ENCODE data around the gene SNTG2. TPM values are rescaled to one million over a fixed set of nuclear protein-coding genes. Genes with fewer than 3 reads are reported as not detected.
A peak's percentile ranks its signal among the peaks of the same experiment; 100 is the strongest.

Gene SNTG2
- total RNA-seq, 1 experiment from 2014 or later, result not detected

DNA sequence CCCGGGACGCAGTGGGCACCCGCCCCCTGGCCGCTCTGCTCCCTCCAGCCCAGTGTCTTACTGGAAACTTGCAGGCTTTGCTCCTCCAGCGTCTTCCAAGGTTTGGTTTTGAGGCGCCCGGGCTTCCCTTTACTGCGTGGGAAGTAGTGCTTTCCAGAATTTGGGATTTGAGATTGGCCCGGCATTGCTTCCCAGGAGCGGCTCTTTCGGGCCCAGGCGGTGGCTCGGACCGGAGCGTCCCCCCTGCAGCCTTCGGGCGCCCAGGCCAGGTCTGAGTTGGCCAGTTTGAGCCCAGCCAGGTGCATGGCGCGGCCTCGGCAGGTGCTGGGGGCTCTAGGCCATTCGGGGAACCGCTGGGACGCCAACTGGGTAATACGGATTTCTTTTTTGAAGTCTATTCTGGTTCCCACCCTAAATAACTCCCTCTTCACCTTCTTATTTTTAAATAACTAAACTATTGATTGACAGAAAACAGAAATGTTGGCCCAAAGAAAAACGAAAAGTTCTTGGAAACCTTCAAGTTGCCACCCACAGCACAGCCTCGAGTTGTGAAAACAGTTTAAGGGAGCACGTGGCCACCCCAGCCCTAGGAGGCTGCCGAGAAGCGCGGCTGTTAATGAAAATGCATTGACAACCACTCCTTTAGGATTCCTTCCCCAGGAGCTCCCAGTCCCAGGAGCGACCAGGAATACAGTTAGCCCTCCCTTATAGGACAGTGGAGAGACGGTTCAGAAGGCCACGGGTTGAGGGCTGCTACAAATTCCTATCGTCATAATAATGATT, 766 bp downstream of the SNTG2 start:
- no peak for DNase-seq (ENCODE audit: low spot score)

DNA sequence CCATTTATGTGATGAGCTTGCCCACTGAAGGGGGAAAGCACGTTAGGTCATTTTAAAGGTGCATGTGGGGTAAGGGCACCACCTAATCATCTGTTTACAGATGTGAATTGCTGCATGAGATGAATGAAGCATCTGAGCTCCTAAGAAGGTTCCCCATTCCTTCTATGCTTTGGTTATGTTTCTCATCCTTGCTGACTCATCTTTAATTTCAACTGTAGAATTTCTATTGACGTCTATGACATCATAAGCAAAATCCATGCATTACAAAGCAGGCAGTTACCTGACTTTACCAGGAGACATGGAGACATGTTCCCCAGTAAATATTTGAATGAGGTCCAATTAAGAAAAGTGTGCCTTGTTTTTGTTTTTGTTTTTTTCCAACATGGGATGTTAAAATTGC, 2.8 kb downstream of the SNTG2 start:
- DNase-seq (ENCODE audit: low spot score), result no peak

DNA sequence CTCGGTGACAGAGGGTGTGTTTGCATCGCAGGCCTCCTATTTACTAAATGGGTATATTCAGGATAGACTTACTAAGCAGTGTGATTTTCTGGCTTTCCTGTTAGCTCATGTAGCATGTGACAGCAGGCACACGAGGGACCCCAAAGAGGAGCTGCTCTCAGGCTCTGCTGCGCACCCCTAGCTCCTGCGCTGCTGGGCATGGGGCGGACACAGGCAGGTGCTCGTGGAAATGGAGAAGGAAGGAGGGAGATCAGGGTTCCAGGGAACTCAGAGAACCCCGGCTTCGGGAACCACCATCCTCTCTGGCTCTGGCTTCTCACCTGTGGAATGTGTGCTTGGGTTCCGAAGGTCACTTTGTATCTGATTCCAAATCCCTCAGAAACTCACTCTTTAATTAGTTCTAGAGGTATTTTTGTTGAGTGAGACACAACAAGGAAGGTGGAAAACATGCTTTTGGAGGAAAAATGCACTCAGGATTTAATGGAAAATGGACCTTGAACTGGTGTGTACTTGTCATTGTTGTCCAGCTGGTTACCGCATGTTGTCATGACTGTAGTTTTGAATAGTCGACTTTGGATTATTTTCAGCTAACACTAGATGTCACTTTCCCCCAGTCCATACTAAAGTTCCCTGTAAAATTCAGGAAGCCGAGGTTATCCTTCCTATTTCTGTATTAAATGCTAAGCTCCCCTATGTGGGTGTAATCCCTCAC, 3.5 kb downstream of the SNTG2 start:
- DNase-seq (ENCODE audit: low spot score), result peak; percentile 15

DNA sequence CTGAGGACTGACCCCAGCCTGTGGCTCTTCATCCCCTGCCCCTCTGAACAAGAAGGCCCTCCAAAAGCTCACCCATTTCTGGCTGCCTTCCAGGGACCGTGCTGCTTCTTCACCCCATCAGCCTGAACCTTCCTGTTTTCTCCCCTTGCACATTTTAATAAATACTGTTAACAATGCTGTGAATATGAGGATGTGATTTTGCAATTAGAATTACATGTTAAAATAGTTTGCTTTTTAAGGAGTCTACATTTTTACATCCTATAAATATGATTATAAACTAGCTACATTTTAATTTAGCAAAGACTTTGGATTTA, 4.0 kb downstream of the SNTG2 start:
- no peak for DNase-seq (ENCODE audit: low spot score)

DNA sequence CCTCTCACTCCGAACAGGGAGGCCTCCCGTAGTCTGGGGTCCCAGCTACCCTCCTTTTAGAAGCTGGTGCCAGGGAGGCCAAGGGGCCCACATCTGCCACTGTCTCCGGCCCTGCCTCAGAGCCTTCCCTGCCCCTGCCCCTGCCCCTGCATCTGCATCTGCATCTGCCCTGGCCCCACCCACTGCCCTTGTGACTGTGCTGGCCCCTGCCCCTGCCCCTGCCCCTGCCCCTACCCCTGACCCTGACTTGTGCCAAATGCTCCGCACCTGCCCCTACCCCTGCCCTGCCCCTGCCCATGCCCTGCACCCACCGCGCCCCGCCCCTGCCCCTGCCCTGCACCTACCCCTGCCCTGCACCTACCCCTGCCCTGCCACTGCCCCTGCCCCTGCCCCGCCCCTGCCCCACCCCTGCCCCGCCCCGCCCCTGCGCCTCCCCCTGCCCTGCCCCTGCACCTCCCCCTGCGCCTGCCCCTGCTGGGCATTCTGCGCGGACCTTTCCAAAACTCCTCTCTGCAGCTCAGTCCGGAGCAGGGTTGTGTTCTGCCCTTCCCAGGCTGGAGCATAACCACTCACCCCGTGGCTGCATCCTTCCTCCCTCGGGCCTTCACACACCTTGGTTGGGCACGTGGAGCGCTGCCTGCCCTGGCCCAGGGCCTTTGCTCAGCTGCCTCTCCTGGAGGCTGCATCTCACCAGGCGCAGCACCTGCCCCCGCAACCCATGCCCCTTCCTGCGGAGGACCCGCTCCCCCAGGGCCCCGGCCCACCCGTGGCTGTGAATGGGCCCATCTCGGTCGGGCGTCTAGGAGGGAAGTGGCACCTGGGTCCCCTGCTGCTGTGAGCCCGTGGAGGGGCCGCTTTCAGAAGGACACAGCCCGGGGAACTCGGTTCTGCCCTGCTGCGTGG, 5.4 kb downstream of the SNTG2 start:
- no peak for DNase-seq (ENCODE audit: low spot score)

DNA sequence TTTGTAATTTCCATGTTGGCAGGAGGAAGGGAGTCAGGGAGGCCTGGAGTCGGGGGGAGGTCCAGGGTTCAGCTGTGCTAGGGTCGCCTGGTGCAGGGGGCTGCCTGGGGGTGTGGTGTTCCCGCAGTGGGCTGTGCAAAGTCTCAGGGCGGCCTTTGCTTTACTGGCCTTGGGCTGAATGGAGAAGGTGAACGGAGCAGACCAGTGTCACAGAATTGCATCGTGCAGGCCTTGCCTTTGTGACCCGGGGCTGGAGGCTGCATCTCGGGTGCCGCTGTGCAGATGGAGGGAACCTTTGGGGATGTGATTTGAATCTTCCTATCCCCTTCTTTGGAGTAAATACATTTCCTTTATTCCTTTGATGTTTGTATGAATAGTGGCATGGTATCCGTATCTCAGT, 8.8 kb downstream of the SNTG2 start:
- no peak for DNase-seq (ENCODE audit: low spot score)

DNA sequence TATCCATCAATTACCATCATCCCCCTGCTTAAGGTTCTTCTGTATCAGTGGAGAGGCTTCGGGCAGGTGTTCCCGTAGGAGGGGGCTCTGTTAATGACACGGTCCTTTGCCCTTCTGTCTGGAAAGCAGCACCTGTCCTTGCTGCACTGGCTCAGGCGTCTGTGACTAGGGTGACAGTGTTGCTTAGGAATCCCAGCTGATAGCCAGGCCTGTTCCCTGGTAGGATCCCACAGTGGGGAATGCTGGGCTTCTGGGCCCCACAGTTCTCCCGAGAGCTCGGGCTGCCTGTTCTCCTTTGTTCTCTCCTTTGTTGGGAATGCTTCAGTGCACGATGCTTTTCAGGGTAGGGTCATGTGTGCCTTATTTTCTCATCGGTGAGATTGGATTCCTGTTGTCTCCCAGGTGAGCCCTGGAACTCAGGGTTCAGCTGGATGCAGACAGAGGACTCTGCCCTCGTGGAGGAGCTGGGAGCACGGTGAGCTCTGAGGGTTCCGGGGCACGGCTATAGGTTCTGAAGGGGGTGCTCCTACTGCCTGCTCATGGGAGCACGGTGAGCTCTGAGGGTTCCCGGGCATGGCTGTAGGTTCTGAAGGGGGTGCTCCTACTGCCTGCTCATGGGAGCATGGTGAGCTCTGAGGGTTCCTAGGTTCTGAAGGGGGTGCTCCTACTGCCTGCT, 9.6 kb downstream of the SNTG2 start:
- no peak for DNase-seq (ENCODE audit: low spot score)

DNA sequence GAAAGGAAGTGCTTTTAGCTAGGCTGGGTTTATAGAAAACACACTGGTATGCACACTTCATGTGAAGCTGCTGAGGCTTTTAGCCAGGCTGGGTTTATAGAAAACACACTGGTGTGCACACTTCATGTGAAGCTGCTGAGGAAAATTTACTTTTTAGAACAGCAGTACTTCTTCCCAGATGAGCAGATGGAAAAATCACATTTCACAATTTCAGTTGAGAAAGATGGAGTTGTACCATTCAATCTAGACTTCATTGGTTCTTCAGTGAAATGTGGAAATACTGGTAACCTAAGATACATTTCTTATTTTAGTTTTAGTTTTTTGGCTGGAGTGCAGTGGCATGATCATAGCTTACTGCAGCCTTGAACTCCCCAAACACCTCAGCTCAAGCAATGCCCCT, 11.1 kb downstream of the SNTG2 start:
- no peak for DNase-seq (ENCODE audit: low spot score)

DNA sequence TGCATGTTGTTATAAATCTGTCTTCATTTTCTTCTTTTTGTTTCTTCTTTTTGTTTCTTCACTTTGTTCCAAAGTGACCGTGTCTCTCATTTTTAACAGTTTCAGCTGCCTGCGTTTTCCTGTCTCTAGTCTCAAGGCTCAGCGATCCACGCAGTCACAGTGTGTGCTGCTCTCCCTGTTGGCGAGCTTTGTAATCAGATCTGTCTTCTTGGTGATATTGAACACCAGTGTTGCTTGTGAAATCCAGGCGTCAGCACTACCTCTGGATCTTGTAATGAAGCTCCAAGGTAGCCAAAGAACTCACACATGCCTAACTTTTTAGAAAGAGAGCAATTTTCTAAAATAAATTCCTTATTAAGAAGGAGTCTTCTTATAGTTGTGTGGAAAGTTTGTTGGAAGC, 13.2 kb downstream of the SNTG2 start:
- DNase-seq (ENCODE audit: low spot score), result no peak

DNA sequence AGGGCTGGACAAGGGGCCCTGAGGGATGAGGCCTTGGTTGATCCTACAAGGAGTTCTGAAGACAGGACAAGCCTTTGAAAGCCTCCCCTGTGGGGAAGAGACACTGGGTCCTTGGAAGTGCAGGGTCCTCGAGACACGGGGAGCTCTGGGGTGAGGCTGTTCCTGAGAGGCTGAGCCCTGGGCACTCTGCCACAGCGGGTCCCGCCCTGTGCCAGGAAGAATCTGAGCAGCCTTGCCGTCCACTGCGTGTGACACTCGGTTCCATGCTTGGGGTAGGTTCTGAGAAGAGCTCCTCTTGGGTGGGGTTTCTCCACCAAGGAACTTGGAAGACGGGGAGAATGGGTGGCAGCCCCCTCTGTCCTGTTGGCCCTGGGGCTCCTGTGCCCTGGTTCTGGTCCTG, 13.9 kb downstream of the SNTG2 start:
- no peak for DNase-seq (ENCODE audit: low spot score)

DNA sequence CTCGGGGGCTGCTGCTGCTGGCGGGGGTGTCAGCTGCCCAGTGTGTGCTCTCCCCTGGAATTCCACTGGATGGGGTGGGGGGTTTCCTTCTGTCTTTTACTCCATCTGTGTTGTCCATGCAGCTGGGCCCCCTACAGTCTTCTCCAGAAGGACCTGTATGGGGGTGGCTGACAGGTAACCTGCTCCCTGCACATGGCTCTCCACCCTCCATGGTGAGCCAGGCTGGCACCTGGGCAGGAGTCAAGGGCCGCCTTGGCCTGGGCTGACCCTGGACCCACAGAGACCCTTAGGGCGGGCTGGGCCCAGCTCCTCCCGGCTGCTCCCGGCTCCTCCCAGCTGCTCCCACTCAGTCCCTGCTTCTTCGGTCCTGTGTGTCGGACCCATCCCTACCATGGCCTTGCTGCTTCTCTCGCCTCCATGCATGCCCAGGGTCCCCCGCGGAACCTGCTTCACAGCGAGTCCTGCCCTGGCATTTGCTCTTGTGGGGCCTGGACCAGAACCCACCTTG, 15.0 kb downstream of the SNTG2 start:
- no peak for DNase-seq (ENCODE audit: low spot score)

DNA sequence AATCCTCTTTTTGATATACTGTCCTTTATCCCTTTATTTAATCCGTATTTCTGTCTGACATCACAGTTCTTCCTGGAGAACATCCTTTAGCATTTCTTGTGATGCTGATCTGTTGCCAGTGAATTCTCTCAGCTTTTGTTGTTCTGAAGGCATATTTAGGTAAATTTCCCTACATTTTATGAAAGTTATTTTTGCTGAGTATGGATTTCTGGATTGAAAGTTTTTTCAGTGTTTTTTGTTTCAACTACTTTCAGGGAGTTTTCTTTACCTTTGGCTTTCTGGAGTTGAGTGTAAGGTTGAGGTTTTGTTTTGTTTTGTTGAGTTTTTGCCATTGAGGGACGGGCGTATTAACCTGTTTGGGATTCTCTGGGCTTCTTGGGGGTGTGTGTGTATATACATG, 22.5 kb downstream of the SNTG2 start:
- DNase-seq (ENCODE audit: low spot score), result no peak

DNA sequence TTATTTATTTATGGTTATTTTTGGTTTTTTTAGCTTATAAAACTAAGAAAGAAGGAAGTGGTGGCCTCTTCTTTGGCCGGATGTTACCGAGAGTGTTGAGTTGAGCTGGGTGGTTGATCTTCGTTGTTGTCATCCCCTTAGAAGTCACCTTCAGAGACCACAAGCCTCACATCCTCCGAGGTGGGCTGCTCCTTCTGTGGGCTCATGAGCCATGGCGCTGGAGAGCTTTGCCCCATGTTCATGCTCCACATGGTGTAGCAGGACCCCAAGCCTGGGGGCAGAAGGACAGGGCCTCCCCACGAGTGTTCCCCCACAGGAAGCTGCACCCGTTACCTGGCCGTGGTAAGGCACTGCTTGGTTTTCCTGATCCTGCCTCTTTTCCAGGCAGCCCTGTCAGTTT, 23.4 kb downstream of the SNTG2 start:
- no peak for DNase-seq (ENCODE audit: low spot score)

DNA sequence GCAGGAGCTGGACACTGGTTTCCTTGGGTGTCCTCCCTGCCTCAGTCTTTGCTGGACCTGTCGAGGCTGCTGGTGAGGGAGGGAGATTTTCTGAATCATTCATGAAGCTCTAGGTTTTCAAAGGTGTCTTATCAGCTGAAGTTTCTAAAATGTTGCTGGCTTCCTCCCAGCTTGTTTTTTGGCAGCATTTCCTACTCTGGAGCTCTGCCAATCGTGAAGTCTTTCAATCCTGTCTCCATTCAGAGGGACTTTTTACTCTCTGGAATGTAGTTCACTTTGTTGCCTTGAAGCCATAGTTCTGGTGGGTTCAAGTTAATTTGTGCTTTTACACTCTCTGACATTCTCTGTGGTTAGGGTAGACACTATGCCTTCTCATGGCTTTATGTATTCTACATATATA, 23.9 kb downstream of the SNTG2 start:
- DNase-seq (ENCODE audit: low spot score), result no peak

DNA sequence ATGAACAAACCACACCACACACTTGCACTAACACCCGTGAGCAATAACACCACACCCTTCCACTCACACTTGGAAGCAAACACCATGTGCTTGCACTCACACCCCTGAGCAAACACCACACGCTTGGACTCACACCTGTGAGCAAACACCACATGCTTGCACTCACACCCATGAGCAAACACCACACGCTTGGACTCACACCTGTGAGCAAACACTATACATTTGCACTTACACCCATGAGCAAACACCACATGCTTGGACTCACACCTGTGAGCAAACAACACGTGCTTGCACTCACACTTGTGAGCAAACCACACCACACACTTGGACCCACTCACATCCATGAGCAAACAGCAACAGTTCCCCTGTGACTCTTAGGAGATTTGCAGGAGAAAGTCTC, 24.4 kb downstream of the SNTG2 start:
- no peak for DNase-seq (ENCODE audit: low spot score)

DNA sequence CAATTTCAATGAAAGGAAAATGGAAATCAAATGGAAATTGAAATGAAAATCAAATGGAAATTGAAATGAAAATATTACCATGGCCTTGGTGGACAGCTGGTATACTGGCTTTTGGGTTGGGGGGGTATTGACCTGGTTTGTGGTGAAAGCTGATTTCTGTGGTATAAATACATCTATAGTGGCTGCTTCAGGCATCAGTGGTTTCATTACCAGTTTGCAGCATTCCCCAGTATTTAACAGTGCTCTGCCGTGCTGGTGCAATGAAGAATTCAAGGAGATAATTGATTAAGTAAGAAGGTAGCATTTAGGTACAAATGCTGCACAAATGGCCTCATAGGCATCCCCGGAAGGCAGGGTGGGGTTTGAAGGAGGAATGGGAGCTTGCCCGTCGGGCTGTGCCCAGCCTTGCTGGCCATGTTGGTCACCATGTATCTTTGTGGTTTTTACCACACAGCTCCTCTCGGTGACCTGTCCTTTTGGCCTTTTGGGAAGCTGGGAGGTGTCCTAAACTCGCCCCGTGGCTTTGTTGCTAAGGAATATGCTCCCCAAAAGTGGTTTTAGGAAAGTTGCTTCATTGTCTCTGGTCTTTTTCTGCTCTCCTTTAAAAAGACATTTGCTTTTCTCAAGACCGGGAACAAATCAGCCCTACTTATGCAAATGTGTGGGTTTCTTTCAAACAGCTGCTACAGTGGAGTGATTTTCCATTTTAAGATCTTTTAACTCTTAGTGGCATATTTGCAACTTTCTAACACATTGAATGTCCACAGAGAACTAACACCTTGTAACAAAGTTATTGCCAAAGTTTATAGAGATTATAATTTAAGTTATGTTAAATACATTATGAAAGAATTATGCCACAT, 28.6 kb downstream of the SNTG2 start:
- DNase-seq (ENCODE audit: low spot score), result no peak

DNA sequence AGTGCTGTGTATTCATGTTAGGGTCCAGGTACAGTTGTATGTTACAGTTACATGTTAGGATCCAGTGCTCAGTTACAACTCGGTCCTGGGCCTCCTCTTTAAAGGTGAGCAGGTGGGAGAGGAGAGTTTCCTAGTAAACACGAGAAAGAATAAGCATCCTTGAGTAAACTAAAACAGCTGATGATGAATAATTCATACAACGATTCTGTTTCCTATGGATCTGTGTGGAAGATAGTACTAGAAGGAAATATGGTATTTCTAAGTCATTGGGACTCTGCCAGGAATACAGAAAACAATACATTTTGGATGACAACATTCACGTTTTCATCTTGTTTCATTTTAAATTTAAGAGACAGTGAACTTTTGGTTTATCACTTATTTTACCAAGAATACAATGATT, 29.5 kb downstream of the SNTG2 start:
- no peak for DNase-seq (ENCODE audit: low spot score)

DNA sequence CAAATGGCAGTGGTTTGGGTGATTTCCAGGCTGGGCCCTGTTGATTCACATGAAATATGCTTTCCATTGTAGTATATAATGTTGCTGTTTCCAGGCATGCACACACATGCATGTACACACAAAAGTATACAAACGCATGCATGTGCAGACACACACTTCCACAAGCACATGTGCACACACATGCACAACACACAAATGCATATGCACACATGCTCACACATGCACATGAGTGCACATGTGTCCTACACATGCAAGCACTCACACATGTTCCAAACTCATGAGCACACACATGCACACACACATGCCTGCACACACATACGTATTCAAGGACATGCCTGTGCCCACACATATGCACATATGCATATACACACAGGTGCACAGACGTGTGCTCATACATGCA, 30.6 kb downstream of the SNTG2 start:
- no peak for DNase-seq (ENCODE audit: low spot score)

DNA sequence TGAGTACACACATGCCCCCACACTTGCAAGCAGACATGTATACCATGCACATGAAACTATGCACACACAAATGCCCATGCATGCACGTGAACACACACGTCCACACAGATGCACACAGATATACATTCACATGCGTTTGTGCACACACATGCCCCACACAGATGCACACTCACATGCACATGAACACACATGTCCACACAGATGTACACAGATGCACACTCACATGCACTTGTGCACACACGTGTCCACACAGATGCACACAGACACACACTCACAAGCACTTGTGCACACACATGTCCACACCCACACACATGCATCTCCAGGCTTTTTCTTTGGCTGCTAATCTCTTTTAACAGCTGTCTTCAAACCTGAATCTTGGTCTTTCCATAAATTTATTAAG, 31.1 kb downstream of the SNTG2 start:
- no peak for DNase-seq (ENCODE audit: low spot score)

DNA sequence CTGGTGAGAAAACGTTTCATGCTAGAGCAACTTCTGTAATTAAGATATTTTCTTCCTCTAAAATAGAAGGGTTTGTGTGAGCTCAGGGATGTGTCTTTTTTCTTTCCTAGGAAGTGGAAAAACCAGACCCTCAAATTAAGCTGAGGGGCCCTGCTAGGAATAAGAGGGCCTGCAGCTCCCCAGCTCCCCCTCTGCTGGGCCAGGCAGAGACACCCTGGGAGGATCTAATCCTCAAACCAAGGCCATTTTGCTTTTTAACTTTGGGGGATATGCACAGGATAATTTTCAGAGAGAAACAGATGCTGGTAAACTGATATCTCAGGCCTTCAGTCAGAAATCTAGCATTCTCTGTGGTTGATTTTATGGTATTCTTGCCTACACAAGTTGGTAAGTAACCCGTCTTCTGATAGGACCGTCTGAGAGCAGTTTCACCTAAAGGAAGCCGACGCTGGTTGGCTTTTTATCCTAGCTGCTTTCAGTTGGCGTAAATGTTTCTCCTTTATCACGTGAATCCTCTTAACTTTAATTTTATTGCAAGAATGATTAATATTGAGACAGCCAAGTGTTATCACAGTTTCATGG, 34.8 kb downstream of the SNTG2 start:
- no peak for DNase-seq (ENCODE audit: low spot score)
